Trophoblast cell (in vitro differentiated cells and primary cell): ENCODE results near the gene SPSB2.

Experiments
- DNase-seq, 2 donors: peaks; one replicate each; pipeline ENCODE4 v3.0.0-alpha.2; 2016
- H2AFZ ChIP-seq: 2 replicates; pipeline ENCODE4 v1.6.1; 2013; ENCODE audit warnings: low read length, moderate library complexity, mild to moderate bottlenecking; ENCODE audit not compliant: insufficient read depth, poor library complexity
- H2AK5ac ChIP-seq: 2 replicates; pipeline ENCODE4 v1.6.1; 2013; ENCODE audit warnings: mild to moderate bottlenecking, low read length
- H2BK120ac ChIP-seq: 2 replicates; pipeline ENCODE4 v1.6.1; 2013; ENCODE audit warnings: low read length, mild to moderate bottlenecking, moderate library complexity; ENCODE audit not compliant: insufficient read depth, poor library complexity
- H2BK12ac ChIP-seq: 2 replicates; pipeline ENCODE4 v1.6.1; 2013; ENCODE audit warnings: mild to moderate bottlenecking, low read length, moderate library complexity
- H2BK5ac ChIP-seq: 2 replicates; pipeline ENCODE4 v1.6.1; 2013; ENCODE audit warnings: low read length, low read depth, moderate library complexity, mild to moderate bottlenecking; ENCODE audit not compliant: poor library complexity
- H3K14ac ChIP-seq: 2 replicates; pipeline ENCODE4 v1.6.1; 2013; ENCODE audit warnings: mild to moderate bottlenecking, low read length
- H3K18ac ChIP-seq: 2 replicates; pipeline ENCODE4 v1.6.1; 2013; ENCODE audit warnings: mild to moderate bottlenecking, low read length
- H3K23ac ChIP-seq: 2 replicates; pipeline ENCODE4 v1.6.1; 2013; ENCODE audit warnings: low read length
- H3K27ac ChIP-seq: 2 replicates; pipeline ENCODE4 v1.5.1; 2013; ENCODE audit warnings: low read depth, mild to moderate bottlenecking, inconsistent platforms, low read length, moderate library complexity
- H3K27me3 ChIP-seq: 2 replicates; pipeline ENCODE4 v1.6.1; 2013; ENCODE audit warnings: inconsistent platforms, mild to moderate bottlenecking, low read length, moderate library complexity; ENCODE audit not compliant: insufficient read depth
- H3K36me3 ChIP-seq, 2 experiments: 1 replicate in 1 of 2; 2 replicates in 1 of 2; pipeline ENCODE4 v1.6.1; 2013; ENCODE audit warnings: low read length in 2 of 2, mild to moderate bottlenecking in 2 of 2, moderate library complexity in 1 of 2; ENCODE audit not compliant: insufficient read depth in 2 of 2, control insufficient read depth in 1 of 2
- H3K4ac ChIP-seq: 2 replicates; pipeline ENCODE4 v1.6.1; 2013; ENCODE audit warnings: low read depth, mild to moderate bottlenecking, low read length, moderate library complexity
- H3K4me1 ChIP-seq, 2 experiments: 1 replicate in 1 of 2; 2 replicates in 1 of 2; pipeline ENCODE4 v1.6.1; 2013; ENCODE audit warnings: low read length in 2 of 2, mild to moderate bottlenecking in 2 of 2, moderate library complexity in 1 of 2; ENCODE audit not compliant: insufficient read depth in 2 of 2, control insufficient read depth in 1 of 2
- H3K4me2 ChIP-seq: 2 replicates; pipeline ENCODE4 v1.6.1; 2013; ENCODE audit warnings: inconsistent platforms, mild to moderate bottlenecking, low read length, moderate library complexity
- H3K4me3 ChIP-seq: 2 replicates; pipeline ENCODE4 v1.5.1; 2013; ENCODE audit warnings: mild to moderate bottlenecking, low read depth, low read length, inconsistent platforms
- H3K79me1 ChIP-seq: one replicate; pipeline ENCODE4 v1.6.1; 2013; ENCODE audit warnings: low read length
- H3K79me2 ChIP-seq: 2 replicates; pipeline ENCODE4 v1.6.1; 2013; ENCODE audit warnings: low read length, mild to moderate bottlenecking; ENCODE audit not compliant: control insufficient read depth, insufficient read depth, poor library complexity
- H3K9ac ChIP-seq: 2 replicates; pipeline ENCODE4 v1.6.1; 2013; ENCODE audit warnings: mild to moderate bottlenecking, low read length
- H3K9me3 ChIP-seq: 2 replicates; pipeline ENCODE4 v1.6.1; 2013; ENCODE audit warnings: low read depth, mild to moderate bottlenecking, control low read depth, inconsistent platforms, low read length; ENCODE audit not compliant: insufficient read depth
- H4K12ac ChIP-seq: 2 replicates; pipeline ENCODE4 v1.6.1; 2013; ENCODE audit warnings: low read depth, mild to moderate bottlenecking, low read length, moderate library complexity
- H4K8ac ChIP-seq: 2 replicates; pipeline ENCODE4 v1.6.1; 2013; ENCODE audit warnings: low read depth, mild to moderate bottlenecking, low read length, moderate library complexity
- H4K91ac ChIP-seq: one replicate; pipeline ENCODE4 v1.6.1; 2013; ENCODE audit warnings: low read depth, mild to moderate bottlenecking, low read length, moderate library complexity
- WGBS: extraction: QIAGEN DNeasy Blood & Tissue Kit; methylation state at CpG from one replicate; pipeline ENCODE4 v1.1.7; 2013; ENCODE audit warnings: missing lambda C conversion rate; ENCODE audit not compliant: insufficient read length, insufficient coverage; ENCODE audit errors: extremely low coverage; 5-methylcytosine and 5-hydroxymethylcytosine counted together

Gene SPSB2

DNA sequence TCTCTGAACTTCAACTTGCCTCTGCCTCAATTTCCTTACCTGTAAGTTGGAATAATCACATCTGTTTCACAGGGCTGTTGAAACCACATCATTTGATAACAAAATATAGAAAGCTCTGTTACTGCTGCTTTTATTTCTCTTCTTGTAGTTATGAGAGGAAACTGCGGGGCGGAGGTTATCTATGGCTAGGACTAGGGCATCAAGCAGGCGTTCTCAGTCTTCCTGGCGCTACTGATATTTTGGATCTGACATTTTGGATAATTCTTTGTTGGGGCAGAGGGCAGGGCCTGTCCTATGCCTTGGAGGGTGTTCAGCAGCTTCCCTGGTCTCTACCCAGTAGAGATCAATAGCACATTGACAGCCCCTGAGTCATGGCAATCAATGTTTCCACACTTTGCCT is 41.0 kb downstream of the SPSB2 start:
- H3K27ac ChIP-seq = no peak overlapping the region
- no peak overlapping the region for H4K12ac ChIP-seq
- no peak overlapping the region for H4K8ac ChIP-seq
- H3K4me2 ChIP-seq = no peak overlapping the region
- H2BK5ac ChIP-seq = no peak overlapping the region
- WGBS = no CpG with 5 or more reads among the region's 4 CpGs
- peaks cover 0 to 10% of the 10 kb centered on the region in 2 experiments for H3K4me1 ChIP-seq
- H3K9me3 ChIP-seq = no peaks in the 10 kb centered on the region
- no peak overlapping the region for H3K4me3 ChIP-seq
- H2BK12ac ChIP-seq = no peak overlapping the region
- peaks cover 38 to 42% of the 10 kb centered on the region in 2 experiments for H3K36me3 ChIP-seq
- no peaks in the 10 kb centered on the region for H3K27me3 ChIP-seq
- peaks cover 8% of the 10 kb centered on the region for H3K79me2 ChIP-seq
- no peak overlapping the region for H2BK120ac ChIP-seq
- H4K91ac ChIP-seq = no peak overlapping the region
- H3K9ac ChIP-seq = no peak overlapping the region
- peaks cover 10% of the 10 kb centered on the region for H3K79me1 ChIP-seq
- H3K14ac ChIP-seq = no peak overlapping the region
- no peak overlapping the region for H2AFZ ChIP-seq
- DNase-seq = no peak
- H3K23ac ChIP-seq = no peak overlapping the region
- no peak overlapping the region for H3K18ac ChIP-seq
- H2AK5ac ChIP-seq = no peak overlapping the region
- H3K4ac ChIP-seq = no peak overlapping the region

DNA sequence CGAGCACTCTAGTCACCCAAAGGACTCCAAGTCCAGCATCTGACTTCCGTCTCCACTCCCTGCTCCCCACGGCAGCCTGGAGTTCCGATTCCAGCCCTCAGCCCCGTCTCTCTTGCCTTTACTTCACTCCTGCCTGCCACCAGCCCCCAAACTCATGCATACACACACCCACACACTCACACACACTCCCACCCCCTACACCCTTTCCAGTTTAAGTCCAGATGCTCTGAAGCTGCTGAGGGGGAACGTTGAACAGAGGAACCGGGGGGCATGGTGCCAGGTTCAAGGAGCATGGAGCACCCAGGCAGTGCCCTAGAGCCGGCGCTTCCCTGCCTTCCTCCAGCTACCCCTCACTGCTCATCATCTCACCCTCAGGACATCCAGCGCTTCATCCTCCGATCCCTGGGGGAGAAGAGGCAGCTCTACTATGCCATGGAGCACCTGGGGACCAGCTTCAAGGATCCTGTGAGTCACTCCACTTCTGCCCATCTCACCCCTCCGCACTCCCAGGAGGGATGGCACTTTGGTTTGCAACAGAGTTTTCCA is 41.6 kb downstream of the SPSB2 start:
- Histone ChIP-seq H3K79me2 (peaks cover 8% of the 10 kb centered on the region), H4K91ac (no peak overlapping the region), H3K4me1 (peaks cover 0 to 10% of the 10 kb centered on the region in 2 experiments), H3K23ac (no peak overlapping the region), H3K9ac (no peak overlapping the region), H3K4me2 (no peak overlapping the region), H4K12ac (no peak overlapping the region), H3K36me3 (peaks cover 32 to 36% of the 10 kb centered on the region in 2 experiments), H4K8ac (no peak overlapping the region), H3K79me1 (peaks cover 10% of the 10 kb centered on the region), H2BK120ac (no peak overlapping the region), H3K4ac (no peak overlapping the region), H2BK12ac (no peak overlapping the region), H3K27me3 (no peaks in the 10 kb centered on the region), H3K27ac (no peak overlapping the region), H3K9me3 (no peaks in the 10 kb centered on the region), H3K4me3 (no peak overlapping the region), H3K14ac (no peak overlapping the region), H2AK5ac (no peak overlapping the region), H2BK5ac (no peak overlapping the region), H2AFZ (no peak overlapping the region), H3K18ac (no peak overlapping the region)
- no CpG with 5 or more reads among the region's 12 CpGs for WGBS
- DNase-seq = no peak

DNA sequence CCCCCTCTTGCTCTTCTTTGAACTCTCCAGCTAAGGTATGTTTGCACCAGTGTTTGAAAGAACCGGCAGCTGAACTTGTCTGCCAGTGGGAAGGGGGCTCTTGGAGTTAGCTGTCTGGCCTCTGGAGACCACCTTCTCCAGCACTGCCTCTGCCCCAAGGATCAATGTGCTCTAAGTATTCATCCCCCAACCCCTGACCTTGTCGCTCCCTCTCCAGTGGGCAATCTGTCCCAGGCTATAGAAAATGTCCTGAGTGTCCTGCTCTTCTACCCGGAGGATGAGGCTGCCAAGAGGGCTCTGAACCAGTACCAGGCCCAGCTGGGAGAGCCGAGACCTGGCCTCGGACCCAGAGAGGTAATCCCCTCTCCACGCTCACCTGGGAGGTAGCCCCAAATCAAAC is 42.1 kb downstream of the SPSB2 start:
- no peak overlapping the region for H4K91ac ChIP-seq
- H3K79me2 ChIP-seq = peaks cover 8% of the 10 kb centered on the region
- H3K9ac ChIP-seq = no peak overlapping the region
- H2BK5ac ChIP-seq = no peak overlapping the region
- H4K12ac ChIP-seq = no peak overlapping the region
- no peak overlapping the region for H2AFZ ChIP-seq
- H3K4me3 ChIP-seq = no peak overlapping the region
- H2BK12ac ChIP-seq = no peak overlapping the region
- H2AK5ac ChIP-seq = no peak overlapping the region
- peaks cover 0 to 10% of the 10 kb centered on the region in 2 experiments for H3K4me1 ChIP-seq
- H3K27ac ChIP-seq = no peak overlapping the region
- H3K23ac ChIP-seq = no peak overlapping the region
- H3K9me3 ChIP-seq = no peaks in the 10 kb centered on the region
- no peak overlapping the region for H2BK120ac ChIP-seq
- peaks cover 28 to 32% of the 10 kb centered on the region in 2 experiments for H3K36me3 ChIP-seq
- DNase-seq = no peak
- H3K14ac ChIP-seq = no peak overlapping the region
- H3K4ac ChIP-seq = no peak overlapping the region
- no peak overlapping the region for H3K18ac ChIP-seq
- no CpG with 5 or more reads among the region's 6 CpGs for WGBS
- H4K8ac ChIP-seq = no peak overlapping the region
- H3K79me1 ChIP-seq = peaks cover 10% of the 10 kb centered on the region
- no peaks in the 10 kb centered on the region for H3K27me3 ChIP-seq
- H3K4me2 ChIP-seq = no peak overlapping the region

DNA sequence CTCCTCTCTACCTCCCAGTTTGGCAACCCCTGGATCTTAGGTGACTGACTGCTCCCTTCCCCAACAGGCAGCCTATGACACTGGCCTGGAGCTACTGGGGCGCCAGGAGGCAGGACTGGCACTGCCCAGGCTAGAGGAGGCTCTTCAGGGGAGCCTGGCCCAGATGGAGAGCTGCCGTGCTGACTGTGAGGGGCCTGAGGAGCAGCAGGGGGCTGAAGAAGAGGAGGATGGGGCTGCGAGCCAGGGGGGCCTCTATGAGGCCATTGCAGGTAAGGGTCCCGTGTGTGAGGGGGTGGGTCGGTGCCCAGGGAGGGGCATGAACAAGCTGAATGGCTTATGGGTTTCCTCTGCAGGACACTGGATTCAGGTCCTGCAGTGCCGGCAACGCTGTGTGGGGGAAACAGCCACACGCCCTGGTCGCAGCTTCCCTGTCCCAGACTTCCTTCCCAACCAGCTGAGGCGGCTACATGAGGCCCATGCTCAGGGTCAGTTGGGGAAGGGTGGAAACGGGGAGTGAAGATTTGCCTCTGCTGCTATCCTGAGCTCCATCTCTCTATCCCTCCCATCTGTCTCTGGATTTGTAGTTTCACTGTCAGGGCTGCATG is 42.7 kb downstream of the SPSB2 start:
- no CpG with 5 or more reads among the region's 11 CpGs for WGBS
- no peak overlapping the region for H2BK12ac ChIP-seq

More for the DNA sequence above, 42.7 kb downstream of the SPSB2 start:
- Histone ChIP-seq H3K27me3 (no peaks in the 10 kb centered on the region), H3K4me3 (no peak overlapping the region), H2BK120ac (no peak overlapping the region), H2AK5ac (no peak overlapping the region), H4K91ac (no peak overlapping the region), H3K79me2 (peaks cover 8% of the 10 kb centered on the region), H3K23ac (no peak overlapping the region), H3K27ac (no peak overlapping the region), H3K4me2 (no peak overlapping the region), H4K8ac (no peak overlapping the region), H3K4ac (no peak overlapping the region), H3K14ac (no peak overlapping the region), H2AFZ (no peak overlapping the region), H3K18ac (no peak overlapping the region), H3K4me1 (peaks cover 0 to 11% of the 10 kb centered on the region in 2 experiments), H2BK5ac (no peak overlapping the region), H3K9ac (no peak overlapping the region), H3K36me3 (peaks cover 28 to 32% of the 10 kb centered on the region in 2 experiments), H3K79me1 (peaks cover 10% of the 10 kb centered on the region), H3K9me3 (no peaks in the 10 kb centered on the region), H4K12ac (no peak overlapping the region)
- no peak for DNase-seq
